ENCODE measurements around the gene GSTM3. TPM values are rescaled to one million over a fixed set of nuclear protein-coding genes. Genes with fewer than 3 reads are reported as not detected.

Gene GSTM3
- total and polyA plus RNA-seq, 2 experiments from 2014 or later: 3.1 to 4.1 TPM

- TF ChIP-seq CREB1 (CRISPR knock-in tag; IDR thresholded peaks at IDR 0.05; ENCODE audit: low read depth): no peak
- TF ChIP-seq EZH2 (IDR thresholded peaks at IDR 0.05; ENCODE audit: low read depth, unreplicated experiment): no peak
- TF ChIP-seq, protein P1, sequence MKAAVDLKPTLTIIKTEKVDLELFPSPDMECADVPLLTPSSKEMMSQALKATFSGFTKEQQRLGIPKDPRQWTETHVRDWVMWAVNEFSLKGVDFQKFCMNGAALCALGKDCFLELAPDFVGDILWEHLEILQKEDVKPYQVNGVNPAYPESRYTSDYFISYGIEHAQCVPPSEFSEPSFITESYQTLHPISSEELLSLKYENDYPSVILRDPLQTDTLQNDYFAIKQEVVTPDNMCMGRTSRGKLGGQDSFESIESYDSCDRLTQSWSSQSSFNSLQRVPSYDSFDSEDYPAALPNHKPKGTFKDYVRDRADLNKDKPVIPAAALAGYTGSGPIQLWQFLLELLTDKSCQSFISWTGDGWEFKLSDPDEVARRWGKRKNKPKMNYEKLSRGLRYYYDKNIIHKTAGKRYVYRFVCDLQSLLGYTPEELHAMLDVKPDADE (IDR thresholded peaks at IDR 0.05): no peak
- TF ChIP-seq ZNF462 (CRISPR knock-in tag; IDR thresholded peaks at IDR 0.05): no peak
- no peak for TF ChIP-seq JUNB (IDR thresholded peaks at IDR 0.05; ENCODE audit: unreplicated experiment)
Observed at GRCh38 chr1:109770331-109771095, 29.7 kb upstream of the GSTM3 start (continued).

GRCh38 chr1:109769330-109770078 lies 28.7 kb upstream of the GSTM3 start:
- Histone ChIP-seq H3K27me3 (ENCODE audit: insufficient read depth) (no peaks in the 10 kb centered on the region), H3K36me3 (ENCODE audit: insufficient read depth) (no peaks in the 10 kb centered on the region), H3K27ac (ENCODE audit: low read depth) (no peak overlapping the region), H2AFZ (no peak overlapping the region), H4K20me1 (replicated peaks; ENCODE audit: insufficient read depth) (no peaks in the 10 kb centered on the region), H3K4me2 (no peak overlapping the region), H3K4me3 (no peak overlapping the region), H3K79me2 (replicated peaks; ENCODE audit: insufficient read depth) (no peaks in the 10 kb centered on the region), H3K9me2 (ENCODE audit: insufficient read depth) (no peaks in the 10 kb centered on the region), H3K4me1 (ENCODE audit: insufficient read depth) (no peaks in the 10 kb centered on the region), H3F3A (replicated peaks; ENCODE audit: low read depth) (no peaks in the 10 kb centered on the region)
- Mint-ChIP-seq H3K4me3 (no peak overlapping the region), H3K27me3 (ENCODE audit: insufficient read depth, low read depth, poor library complexity) (peaks cover 17% of the 10 kb centered on the region), H3K27ac (no peak overlapping the region), H3K9me3 (no peaks in the 10 kb centered on the region), H3K4me1 (no peaks in the 10 kb centered on the region), H3K36me3 (ENCODE audit: low read depth) (no peaks in the 10 kb centered on the region)
- ATAC-seq: no peak
- DNase-seq (ENCODE audit: low spot score): no peak
- TF ChIP-seq ZNF331 (CRISPR knock-in tag; IDR thresholded peaks at IDR 0.05; ENCODE audit: low read depth) (no peak), POLR2AphosphoS5 (IDR thresholded peaks at IDR 0.05; ENCODE audit: low read depth) (no peak), STAT1 (IDR thresholded peaks at IDR 0.05; ENCODE audit: unreplicated experiment) (no peak), ZNF114 (CRISPR knock-in tag; IDR thresholded peaks at IDR 0.05) (no peak), EZH2 (IDR thresholded peaks at IDR 0.05; ENCODE audit: low read depth, unreplicated experiment) (no peak), REST (IDR thresholded peaks at IDR 0.05; ENCODE audit: unreplicated experiment) (no peak), CREB1 (CRISPR knock-in tag; IDR thresholded peaks at IDR 0.05; ENCODE audit: low read depth) (no peak), EZH2phosphoT487 (IDR thresholded peaks at IDR 0.05; ENCODE audit: unreplicated experiment) (no peak)

Measured in GM23338 (cell line).